ENCODE results near the gene STIMATE. TPM values are rescaled to one million over a fixed set of nuclear protein-coding genes. Genes with fewer than 3 reads are reported as not detected.

Gene STIMATE
- total and polyA plus RNA-seq, 9 of the 15 experiments (the other 6 are each of a cell fraction or from before 2014, with no cell fraction given) = 0.14 to 7.7 (median 4.9) TPM

GRCh38 chr3:52839268-52839575 is 58.1 kb downstream of the STIMATE start:
- H3K4me3 ChIP-seq = no peak overlapping the region
- H3K27me3 ChIP-seq (ENCODE audit: control insufficient read depth in 2 of 2, insufficient read depth in 2 of 2, low read length in 2 of 2) = no peaks in the 10 kb centered on the region
- H3K79me2 ChIP-seq (ENCODE audit: control insufficient read depth, insufficient read depth, low read length) = no peaks in the 10 kb centered on the region
- BruUV-seq (replicated peaks) = no TSS peak
- H3K9me1 ChIP-seq (ENCODE audit: control insufficient read depth, insufficient read depth, low read length) = no peaks in the 10 kb centered on the region
- in situ Hi-C loops (cut with MboI) (no loop called here), intact Hi-C loops (cut with micrococcal nuclease) (no loop called here)
- H3K4me1 ChIP-seq (replicated peaks in 1 of 2; ENCODE audit: control insufficient read depth in 2 of 2, insufficient read depth in 2 of 2, low read length in 2 of 2) = no peaks in the 10 kb centered on the region; a peak in 1 of 5 replicates
- no peak overlapping the region for H3K27ac ChIP-seq (ENCODE audit: extremely low read depth, low read depth, low read length)
- WGBS (ENCODE audit: insufficient coverage, low coverage, missing lambda C conversion rate) = 28% methylated on average over 2 of the region's 2 CpGs
- no peak overlapping the region for H2AFZ ChIP-seq (ENCODE audit: low read depth, low read length)
- H3K36me3 ChIP-seq (ENCODE audit: control insufficient read depth, insufficient read depth, low read length) = no peaks in the 10 kb centered on the region
- no peak for ATAC-seq
- TF ChIP-seq ZSCAN29 (IDR thresholded peaks at IDR 0.05) (no peak), ZNF143 (CRISPR knock-in tag; IDR thresholded peaks at IDR 0.05) (no peak), PCBP1 (IDR thresholded peaks at IDR 0.05; ENCODE audit: low read depth, low read length, poor library complexity, severe bottlenecking) (no peak), PHB (CRISPR knock-in tag; IDR thresholded peaks at IDR 0.05) (no peak), DEAF1 (CRISPR knock-in tag; IDR thresholded peaks at IDR 0.05) (no peak), CBFB (CRISPR knock-in tag; IDR thresholded peaks at IDR 0.05) (no peak), CBX5 (IDR thresholded peaks at IDR 0.05; ENCODE audit: borderline replicate concordance, low read depth) (no peak), RBFOX2 (IDR thresholded peaks at IDR 0.05; ENCODE audit: low read depth, low read length) (no peak), VEZF1 (CRISPR knock-in tag; IDR thresholded peaks at IDR 0.05) (no peak), CGGBP1 (CRISPR knock-in tag; IDR thresholded peaks at IDR 0.05) (no peak)
- POLR2A ChIA-PET = interaction anchor here (0.7 to 1.0 kb wide), 2 partner anchors 9 to 219 kb away, joined by 3 read pairs; no protein-coding TSS in a partner anchor
- H4K20me1 ChIP-seq (replicated peaks; ENCODE audit: control insufficient read depth, insufficient read depth, low read length) = no peaks in the 10 kb centered on the region
- H3K9ac ChIP-seq (ENCODE audit: insufficient read depth in 1 of 2, low read depth in 2 of 2, low read length in 2 of 2) = no peak overlapping the region
- no peak overlapping the region for H3K4me2 ChIP-seq (ENCODE audit: insufficient read depth, low read length)
- no peak for FAIRE-seq
- no peaks in the 10 kb centered on the region for H3K9me3 ChIP-seq (replicated peaks; ENCODE audit: control insufficient read depth, insufficient read depth, low read depth, low read length)
- CTCF ChIA-PET (ENCODE audit: low intra/inter-chr PET ratio) = no interaction called here
- no peak for DNase-seq (ENCODE audit: extremely low read depth in 1 of 4, low spot score in 3 of 4)

Data from K562 (cell line).